GM23338 (cell line): ENCODE measurements around the gene FASN. TPM values are rescaled to one million over a fixed set of nuclear protein-coding genes. Genes with fewer than 3 reads are reported as not detected.

Source experiments
- ATAC-seq: fragments of 200-7000 bp; cut with Tn5 transposase; 3 replicates; pipeline ENCODE4 v1.9.1; 2020
- DNase-seq: peaks from one replicate; pipeline ENCODE4 v3.0.0-alpha.2; 2015; ENCODE audit warnings: low spot score
- H2AFZ ChIP-seq: fragments of 200-600 bp; sonication (generic); 2 replicates; pipeline ENCODE4 v1.8.0; 2016; ENCODE audit warnings: antibody characterized with exemption, mild to moderate bottlenecking, moderate library complexity
- H3F3A ChIP-seq: fragments of 200-600 bp; sonication (generic); replicated peaks from 2 replicates; pipeline ENCODE4 v1.8.0; 2017; ENCODE audit warnings: antibody characterized with exemption, mixed run types, low read depth
- H3K27ac ChIP-seq: fragments of 200-600 bp; sonication (generic); 2 replicates; pipeline ENCODE4 v1.6.1; 2016; ENCODE audit warnings: low read depth
- H3K27me3 ChIP-seq: fragments of 200-600 bp; sonication (generic); 2 replicates; pipeline ENCODE4 v1.8.0; 2016; ENCODE audit warnings: mild to moderate bottlenecking, mixed run types, moderate library complexity; ENCODE audit not compliant: insufficient read depth
- H3K36me3 ChIP-seq: fragments of 200-600 bp; sonication (generic); 2 replicates; pipeline ENCODE4 v1.8.0; 2016; ENCODE audit warnings: mild to moderate bottlenecking; ENCODE audit not compliant: insufficient read depth
- H3K4me1 ChIP-seq: fragments of 200-600 bp; sonication (generic); 2 replicates; pipeline ENCODE4 v1.8.0; 2016; ENCODE audit warnings: mild to moderate bottlenecking, moderate library complexity; ENCODE audit not compliant: insufficient read depth
- H3K4me2 ChIP-seq: fragments of 200-600 bp; sonication (generic); 2 replicates; pipeline ENCODE4 v1.7.1; 2017; ENCODE audit warnings: mixed run types
- H3K4me3 ChIP-seq: fragments of 200-600 bp; sonication (generic); 2 replicates; pipeline ENCODE4 v1.6.1; 2016; ENCODE audit warnings: mixed run types
- H3K79me2 ChIP-seq: fragments of 200-600 bp; sonication (generic); replicated peaks from 2 replicates; pipeline ENCODE4 v1.8.0; 2017; ENCODE audit warnings: mild to moderate bottlenecking; ENCODE audit not compliant: insufficient read depth
- H3K9me2 ChIP-seq: fragments of 200-600 bp; sonication (generic); 2 replicates; pipeline ENCODE4 v1.8.0; 2017; ENCODE audit not compliant: insufficient read depth
- H4K20me1 ChIP-seq: fragments of 200-600 bp; sonication (generic); replicated peaks from 2 replicates; pipeline ENCODE4 v1.8.0; 2017; ENCODE audit warnings: mild to moderate bottlenecking; ENCODE audit not compliant: insufficient read depth
- H3K27ac Mint-ChIP-seq: 2 replicates; pipeline ENCODE4 v1.8.0; 2020; ENCODE audit warnings: inconsistent platforms, mild to moderate bottlenecking, moderate library complexity, mixed read lengths
- H3K27me3 Mint-ChIP-seq: 3 replicates; pipeline ENCODE4 v1.8.0; 2022; ENCODE audit warnings: low read depth, mild to moderate bottlenecking, moderate library complexity, mixed read lengths, inconsistent platforms; ENCODE audit not compliant: insufficient read depth, poor library complexity
- H3K36me3 Mint-ChIP-seq: 3 replicates; pipeline ENCODE4 v1.8.0; 2021; ENCODE audit warnings: low read depth, mild to moderate bottlenecking, inconsistent platforms, moderate library complexity, mixed read lengths
- H3K4me1 Mint-ChIP-seq: 3 replicates; pipeline ENCODE4 v1.8.0; 2020; ENCODE audit warnings: mild to moderate bottlenecking, inconsistent platforms, mixed read lengths
- H3K4me3 Mint-ChIP-seq: 3 replicates; pipeline ENCODE4 v1.8.0; 2021; ENCODE audit warnings: moderate library complexity, mild to moderate bottlenecking, inconsistent platforms, mixed read lengths
- H3K9me3 Mint-ChIP-seq: 3 replicates; pipeline ENCODE4 v1.8.0; 2020; ENCODE audit warnings: moderate library complexity, mild to moderate bottlenecking, inconsistent platforms, mixed read lengths
- CREB1 ChIP-seq: fragments of 250-450 bp; sonication (Bioruptor Pico); IDR thresholded peaks from 2 replicates; pipeline ENCODE4 v1.5.0; 2020; ENCODE audit warnings: low read depth, mild to moderate bottlenecking, moderate library complexity
- CTCF ChIP-seq, 2 experiments: fragments of 200-600 bp in 1 of 2; sonication (generic) in 1 of 2; conservative IDR thresholded peaks; 2 replicates each; pipeline versions ENCODE4 v1.5.1 to v1.6.1; 2016 to 2017; ENCODE audit warnings: antibody characterized with exemption in 2 of 2, low read depth in 2 of 2, mild to moderate bottlenecking in 2 of 2, moderate library complexity in 1 of 2
- ETS1 ChIP-seq: IDR thresholded peaks from 2 replicates; pipeline ENCODE4 v1.6.1; 2016; ENCODE audit warnings: antibody characterized with exemption
- EZH2phosphoT487 ChIP-seq: fragments of 200-600 bp; sonication (generic); IDR thresholded peaks from one replicate; pipeline ENCODE4 v1.8.1; 2018; ENCODE audit warnings: antibody characterized with exemption; ENCODE audit not compliant: unreplicated experiment
- JUNB ChIP-seq: IDR thresholded peaks from one replicate; pipeline ENCODE4 v1.6.1; 2016; ENCODE audit warnings: antibody characterized with exemption; ENCODE audit not compliant: unreplicated experiment
- NANOG ChIP-seq: IDR thresholded peaks from 2 replicates; pipeline ENCODE4 v1.6.1; 2016; ENCODE audit warnings: antibody characterized with exemption, borderline replicate concordance
- POLR2AphosphoS5 ChIP-seq: IDR thresholded peaks from 2 replicates; pipeline ENCODE4 v1.6.1; 2016; ENCODE audit warnings: antibody characterized with exemption, low read depth
- REST ChIP-seq: IDR thresholded peaks from one replicate; pipeline ENCODE4 v1.6.1; 2018; ENCODE audit warnings: antibody characterized with exemption; ENCODE audit not compliant: unreplicated experiment
- STAT1 ChIP-seq: IDR thresholded peaks from one replicate; pipeline ENCODE4 v1.6.1; 2016; ENCODE audit warnings: antibody characterized with exemption; ENCODE audit not compliant: unreplicated experiment
- ZNF114 ChIP-seq: fragments of 250-450 bp; sonication (Bioruptor Pico); IDR thresholded peaks from 2 replicates; pipeline ENCODE4 v1.5.0; 2020; ENCODE audit warnings: mild to moderate bottlenecking, moderate library complexity
- polyA plus RNA-seq: library from polyadenylated mRNA; unstranded; fragments of >200 nt; fragmentation: Nextera tagmentation; extraction: Ambion mirVana; gene quantifications from 2 replicates; pipeline ENCODE4 v1.2.1, GENCODE V29; 2016
- total RNA-seq: library from RNA; depleted of rRNA; stranded (reverse); fragments of >200 nt; shearing (Covaris generic); gene quantifications from 2 replicates; pipeline ENCODE4 v1.2.3, GENCODE V29; 2014

The FASN gene
- total and polyA plus RNA-seq, 2 experiments from 2014 or later: 120 to 849 TPM

- Histone ChIP-seq H2AFZ (no peak overlapping the region), H3K27ac (no peak overlapping the region), H4K20me1 (no peaks in the 10 kb centered on the region; the same call in 1 of the 2 replicates), H3K9me2 (no peaks in the 10 kb centered on the region), H3K4me2 (no peak overlapping the region), H3K27me3 (0 out of 2 replicates have a peak, but pooled peaks cover 3% of the 10 kb centered on the region), H3K36me3 (no peaks in the 10 kb centered on the region), H3K4me3 (no peak overlapping the region), H3F3A (no peaks in the 10 kb centered on the region), H3K79me2 (no peaks in the 10 kb centered on the region), H3K4me1 (no peaks in the 10 kb centered on the region)
- TF ChIP-seq NANOG: no peak
- TF ChIP-seq ZNF114: no peak
- TF ChIP-seq CREB1: no peak
- TF ChIP-seq JUNB: no peak
- TF ChIP-seq REST: no peak
- no peak for TF ChIP-seq STAT1
- no peak for TF ChIP-seq POLR2AphosphoS5
- no peak for TF ChIP-seq ETS1
- TF ChIP-seq EZH2phosphoT487: no peak
- Mint-ChIP-seq H3K27ac (no peak overlapping the region), H3K36me3 (no peaks in the 10 kb centered on the region; the same call in 2 of the 3 replicates), H3K9me3 (peaks cover under 1% of the 10 kb centered on the region; the same call in 2 of the 3 replicates), H3K27me3 (peaks cover 18% of the 10 kb centered on the region), H3K4me3 (no peak overlapping the region), H3K4me1 (peaks cover 15% of the 10 kb centered on the region)
- DNase-seq (no peak), ATAC-seq (no peak)
These were observed 15.9 kb upstream of the FASN start for GRCh38 chr17:82113941-82114340.

- H3K4me2 ChIP-seq: no peak overlapping the region
- H3K9me2 ChIP-seq: no peaks in the 10 kb centered on the region
- peaks cover 2% of the 10 kb centered on the region; the same call in 2 of the 3 replicates for H3K9me3 Mint-ChIP-seq
- no peak overlapping the region for H3K27ac ChIP-seq
- H3K27ac Mint-ChIP-seq: no peak overlapping the region
- DNase-seq (no peak), ATAC-seq (no peak)
- H3K4me3 Mint-ChIP-seq: no peak overlapping the region
- H3K36me3 Mint-ChIP-seq: no peaks in the 10 kb centered on the region; the same call in 2 of the 3 replicates
- H3K36me3 ChIP-seq: no peaks in the 10 kb centered on the region
- 0 out of 2 replicates have a peak, but pooled peaks cover 4% of the 10 kb centered on the region for H3K27me3 ChIP-seq
- H3K79me2 ChIP-seq: no peaks in the 10 kb centered on the region
- peaks cover 22% of the 10 kb centered on the region for H3K27me3 Mint-ChIP-seq
- H3K4me1 ChIP-seq: no peaks in the 10 kb centered on the region
- H2AFZ ChIP-seq: no peak overlapping the region
- no peaks in the 10 kb centered on the region for H3F3A ChIP-seq
- no peaks in the 10 kb centered on the region; the same call in 1 of the 2 replicates for H4K20me1 ChIP-seq
- peaks cover 12% of the 10 kb centered on the region; the same call in 2 of the 3 replicates for H3K4me1 Mint-ChIP-seq
- no peak overlapping the region for H3K4me3 ChIP-seq
- TF ChIP-seq POLR2AphosphoS5 (no peak), ETS1 (no peak), CREB1 (no peak), ZNF114 (no peak), EZH2phosphoT487 (no peak), JUNB (no peak), REST (no peak), CTCF (conservative IDR thresholded peaks at IDR 0.05; ENCODE audit: low read depth in 2 of 2) (no peak)
These were observed 15.4 kb upstream of the FASN start for GRCh38 chr17:82113422-82113821.
